Heart left ventricle (tissue), 13 donors: Measurements from ENCODE around the gene DLGAP1.

Experiments used
- CTCF ChIP-seq, 12 donors: fragments of 200-600 bp; sonication (generic) in 4 of 12; IDR thresholded peaks; one replicate each; pipeline versions ENCODE4 v1.5.0 to v1.8.0; 2018 to 2022; ENCODE audit warnings: antibody characterized with exemption in 12 of 12, mild to moderate bottlenecking in 5 of 12
- POLR2A ChIP-seq, 2 donors: fragments of 450-650 bp; IDR thresholded peaks; one replicate each; pipeline ENCODE4 v1.6.1; 2017; ENCODE audit warnings: antibody characterized with exemption in 2 of 2, mild to moderate bottlenecking in 2 of 2, moderate library complexity in 2 of 2
- donor health status: ischemic (EF 13 %, LVEDD 7.1; RV severe dilation, severe dysfunction).
- donor health status: DM: no; HTN: yes; CAD: no.
- donor health status: DM: no; HTN: no; CAD: no.
- donor health status: ischemic (EF 25% LVEDD 6.9; RV normal size, moderate dysfunction).
- donor health status: ischemic (EF 25% LVEDD 5.7; RV mildly dilated, moderate dysfunction).
- donor health status: ischemic (EF 35%, LVEDD 5.7; RV mildly dilated, moderate dysfunction).
- donor health status: nonischemic (EF 11% LVEDD 7.7; RV severe dilation, severe dysfunction).
- donor health status: DM: yes; HTN: yes; CAD: no.
- donor health status: PGD.
- donor health status: ischemic (EF 29% LVEDD 5.4; RV normal size, mild dysfunction).
- donor health status: nonischemic (EF 23%, LVEDD 6.1; RV moderate dilation, normal function).

GRCh38 chr18:4444306-4444705 lies 10.8 kb downstream of the DLGAP1 start:
- TF ChIP-seq CTCF (IDR thresholded peaks at IDR 0.05) (no peak), POLR2A (IDR thresholded peaks at IDR 0.05) (no peak)
